ENCODE measurements around the gene CTAGE4. TPM values are rescaled to one million over a fixed set of nuclear protein-coding genes. Genes with fewer than 3 reads are reported as not detected.
"Not testable (repeated sequence)": the region's sequence is repeated elsewhere in the genome, so short reads cannot be mapped to it uniquely, and the experiment has no call there.

Gene CTAGE4
- polyA plus RNA-seq (2013, experiment 1 of 2): 0.30 TPM
- 0.19 TPM for polyA plus RNA-seq (2013, experiment 2 of 2)

GRCh38 chr7:144183166-144183565 is at the start of gene CTAGE4:
Gene CTAGE4 (plus strand): TSS chr7:144183466. CDS start chr7:144183504, 38 bp downstream.
- H2BK15ac ChIP-seq (ENCODE audit: low read depth, poor library complexity, severe bottlenecking); H3K18ac ChIP-seq (ENCODE audit: low read depth in 1 of 2, low read length in 2 of 2); H2BK5ac ChIP-seq (ENCODE audit: low read depth, low read length, poor library complexity, severe bottlenecking); H3K79me1 ChIP-seq (replicated peaks; ENCODE audit: low read length, poor library complexity, severe bottlenecking); H4K8ac ChIP-seq (ENCODE audit: low read length); H2BK12ac ChIP-seq (ENCODE audit: low read length in 2 of 2); H3K27me3 ChIP-seq (ENCODE audit: control insufficient read depth in 1 of 2, insufficient read depth in 1 of 2, low read length in 2 of 2); H3K4me1 ChIP-seq (ENCODE audit: control insufficient read depth, insufficient read depth, low read depth, low read length); H3K14ac ChIP-seq (ENCODE audit: low read length in 2 of 2); H2AK5ac ChIP-seq (ENCODE audit: low read length, severe bottlenecking); H3K23ac ChIP-seq (ENCODE audit: low read length in 2 of 2); H3K9me3 ChIP-seq (ENCODE audit: control insufficient read depth, low read length); H3K27ac ChIP-seq (ENCODE audit: low read length, poor library complexity, severe bottlenecking); H3K9ac ChIP-seq (ENCODE audit: low read length); H3K36me3 ChIP-seq (ENCODE audit: control insufficient read depth in 1 of 2, insufficient read depth in 2 of 2, low read depth in 1 of 2, low read length in 2 of 2); H2BK120ac ChIP-seq (ENCODE audit: low read depth, low read length); H3K4ac ChIP-seq (ENCODE audit: low read depth in 1 of 2, low read length in 2 of 2); DNase-seq; H3K4me2 ChIP-seq (ENCODE audit: low read length, poor library complexity, severe bottlenecking); H3K4me3 ChIP-seq (ENCODE audit: insufficient read depth in 1 of 2, low read depth in 1 of 2, low read length in 2 of 2); H4K91ac ChIP-seq (ENCODE audit: low read length); H2AFZ ChIP-seq (ENCODE audit: low read depth, low read length): not testable (repeated sequence)
- WGBS: no CpG with 5 or more reads among the region's 19 CpGs

- 91% methylated on average over 1 of the region's 1 CpG for WGBS
- Histone ChIP-seq H3K4ac (ENCODE audit: low read depth in 1 of 2, low read length in 2 of 2) (no peak overlapping the region), H2AK5ac (ENCODE audit: low read length, severe bottlenecking) (no peak overlapping the region), H3K9ac (ENCODE audit: low read length) (no peak overlapping the region), H2BK12ac (ENCODE audit: low read length in 2 of 2) (no peak overlapping the region), H3K14ac (ENCODE audit: low read length in 2 of 2) (no peak overlapping the region), H4K91ac (ENCODE audit: low read length) (no peak overlapping the region), H2AFZ (ENCODE audit: low read depth, low read length) (no peak overlapping the region), H3K27me3 (ENCODE audit: control insufficient read depth in 1 of 2, insufficient read depth in 1 of 2, low read length in 2 of 2) (no peaks in the 10 kb centered on the region), H2BK5ac (ENCODE audit: low read depth, low read length, poor library complexity, severe bottlenecking) (no peak overlapping the region), H3K36me3 (ENCODE audit: control insufficient read depth in 1 of 2, insufficient read depth in 2 of 2, low read depth in 1 of 2, low read length in 2 of 2) (no peaks in the 10 kb centered on the region), H3K9me3 (ENCODE audit: control insufficient read depth, low read length) (no peaks in the 10 kb centered on the region), H3K79me1 (replicated peaks; ENCODE audit: low read length, poor library complexity, severe bottlenecking) (no peaks in the 10 kb centered on the region), H3K27ac (ENCODE audit: low read length, poor library complexity, severe bottlenecking) (no peak overlapping the region), H2BK120ac (ENCODE audit: low read depth, low read length) (no peak overlapping the region), H2BK15ac (ENCODE audit: low read depth, poor library complexity, severe bottlenecking) (no peak overlapping the region), H3K4me3 (ENCODE audit: insufficient read depth in 1 of 2, low read depth in 1 of 2, low read length in 2 of 2) (no peak overlapping the region), H3K4me1 (ENCODE audit: control insufficient read depth, insufficient read depth, low read depth, low read length) (no peaks in the 10 kb centered on the region), H3K18ac (ENCODE audit: low read depth in 1 of 2, low read length in 2 of 2) (no peak overlapping the region), H4K8ac (ENCODE audit: low read length) (no peak overlapping the region), H3K4me2 (ENCODE audit: low read length, poor library complexity, severe bottlenecking) (no peak overlapping the region), H3K23ac (ENCODE audit: low read length in 2 of 2) (no peak overlapping the region)
- DNase-seq: no peak
These were observed 49.1 kb upstream of the CTAGE4 start for GRCh38 chr7:144134116-144134515.

- Histone ChIP-seq H3K4ac (ENCODE audit: low read depth in 1 of 2, low read length in 2 of 2) (no peak overlapping the region), H3K4me1 (ENCODE audit: control insufficient read depth, insufficient read depth, low read depth, low read length) (no peaks in the 10 kb centered on the region), H3K9ac (ENCODE audit: low read length) (no peak overlapping the region), H2BK15ac (ENCODE audit: low read depth, poor library complexity, severe bottlenecking) (no peak overlapping the region), H2AFZ (ENCODE audit: low read depth, low read length) (no peak overlapping the region), H2BK12ac (ENCODE audit: low read length in 2 of 2) (no peak overlapping the region), H3K4me2 (ENCODE audit: low read length, poor library complexity, severe bottlenecking) (no peak overlapping the region), H2BK120ac (ENCODE audit: low read depth, low read length) (no peak overlapping the region), H4K91ac (ENCODE audit: low read length) (no peak overlapping the region), H2BK5ac (ENCODE audit: low read depth, low read length, poor library complexity, severe bottlenecking) (no peak overlapping the region), H3K4me3 (ENCODE audit: insufficient read depth in 1 of 2, low read depth in 1 of 2, low read length in 2 of 2) (no peak overlapping the region), H3K36me3 (ENCODE audit: control insufficient read depth in 1 of 2, insufficient read depth in 2 of 2, low read depth in 1 of 2, low read length in 2 of 2) (no peaks in the 10 kb centered on the region), H3K14ac (ENCODE audit: low read length in 2 of 2) (no peak overlapping the region), H3K23ac (ENCODE audit: low read length in 2 of 2) (no peak overlapping the region), H4K8ac (ENCODE audit: low read length) (no peak overlapping the region), H3K27me3 (ENCODE audit: control insufficient read depth in 1 of 2, insufficient read depth in 1 of 2, low read length in 2 of 2) (no peaks in the 10 kb centered on the region), H3K18ac (ENCODE audit: low read depth in 1 of 2, low read length in 2 of 2) (no peak overlapping the region), H3K27ac (ENCODE audit: low read length, poor library complexity, severe bottlenecking) (no peak overlapping the region), H3K9me3 (ENCODE audit: control insufficient read depth, low read length) (peaks cover 6% of the 10 kb centered on the region), H3K79me1 (replicated peaks; ENCODE audit: low read length, poor library complexity, severe bottlenecking) (no peaks in the 10 kb centered on the region), H2AK5ac (ENCODE audit: low read length, severe bottlenecking) (no peak overlapping the region)
- no peak for DNase-seq
- 75% methylated on average over 1 of the region's 1 CpG for WGBS
These were observed 45.8 kb upstream of the CTAGE4 start for GRCh38 chr7:144137501-144137900.

GRCh38 chr7:144142187-144142586 is 41.1 kb upstream of the CTAGE4 start:
- H3K27me3 ChIP-seq (ENCODE audit: control insufficient read depth in 1 of 2, insufficient read depth in 1 of 2, low read length in 2 of 2): no peaks in the 10 kb centered on the region
- H3K14ac ChIP-seq (ENCODE audit: low read length in 2 of 2): no peak overlapping the region
- no peak for DNase-seq
- H3K36me3 ChIP-seq (ENCODE audit: control insufficient read depth in 1 of 2, insufficient read depth in 2 of 2, low read depth in 1 of 2, low read length in 2 of 2): no peaks in the 10 kb centered on the region
- no peak overlapping the region for H3K4ac ChIP-seq (ENCODE audit: low read depth in 1 of 2, low read length in 2 of 2)
- no peak overlapping the region for H3K4me3 ChIP-seq (ENCODE audit: insufficient read depth in 1 of 2, low read depth in 1 of 2, low read length in 2 of 2)
- H3K23ac ChIP-seq (ENCODE audit: low read length in 2 of 2): no peak overlapping the region
- H2BK120ac ChIP-seq (ENCODE audit: low read depth, low read length): no peak overlapping the region
- no peak overlapping the region for H2AFZ ChIP-seq (ENCODE audit: low read depth, low read length)
- no peak overlapping the region for H4K8ac ChIP-seq (ENCODE audit: low read length)
- H2AK5ac ChIP-seq (ENCODE audit: low read length, severe bottlenecking): no peak overlapping the region
- 81% methylated on average over 3 of the region's 3 CpGs for WGBS
- H3K18ac ChIP-seq (ENCODE audit: low read depth in 1 of 2, low read length in 2 of 2): no peak overlapping the region
- H3K9me3 ChIP-seq (ENCODE audit: control insufficient read depth, low read length): peaks cover 29% of the 10 kb centered on the region
- H2BK12ac ChIP-seq (ENCODE audit: low read length in 2 of 2): no peak overlapping the region
- H2BK5ac ChIP-seq (ENCODE audit: low read depth, low read length, poor library complexity, severe bottlenecking): no peak overlapping the region
- H3K9ac ChIP-seq (ENCODE audit: low read length): no peak overlapping the region
- no peaks in the 10 kb centered on the region for H3K79me1 ChIP-seq (replicated peaks; ENCODE audit: low read length, poor library complexity, severe bottlenecking)
- no peak overlapping the region for H2BK15ac ChIP-seq (ENCODE audit: low read depth, poor library complexity, severe bottlenecking)
- H3K4me2 ChIP-seq (ENCODE audit: low read length, poor library complexity, severe bottlenecking): no peak overlapping the region
- no peaks in the 10 kb centered on the region for H3K4me1 ChIP-seq (ENCODE audit: control insufficient read depth, insufficient read depth, low read depth, low read length)
- no peak overlapping the region for H3K27ac ChIP-seq (ENCODE audit: low read length, poor library complexity, severe bottlenecking)
- H4K91ac ChIP-seq (ENCODE audit: low read length): no peak overlapping the region
